ENCODE measurements around the gene RHOXF2. TPM values are rescaled to one million over a fixed set of nuclear protein-coding genes. Genes with fewer than 3 reads are reported as not detected.

RHOXF2 gene
- total RNA-seq, 4 donors from 2014 or later, result not detected

- intact Hi-C loops (cut with DNase I), result no loop called here
- Histone ChIP-seq H3K36me3 (no peaks in the 10 kb centered on the region), H3K27me3 (no peaks in the 10 kb centered on the region), H3K27ac (peak overlapping the region in 1 of 3 donors; percentile 14), H3K4me3 (replicated peaks in 1 of 3) (no peak overlapping the region), H3K4me1 (no peaks in the 10 kb centered on the region), H3K9me3 (no peaks in the 10 kb centered on the region)
- no peak for DNase-seq
- 81 to 86% methylated on average over 3 to 6 of the region's 6 CpGs for WGBS, 2 donors
- no peak for TF ChIP-seq CTCF (IDR thresholded peaks at IDR 0.05)
- TF ChIP-seq POLR2A (IDR thresholded peaks at IDR 0.05), result no peak
These were observed 22.3 kb upstream of the RHOXF2 start for GRCh38 chrX:120136128-120136527.

- 27 to 35% methylated on average over 3 of the region's 3 CpGs for WGBS, 2 donors
- Histone ChIP-seq H3K9me3 (no peaks in the 10 kb centered on the region), H3K4me1 (no peaks in the 10 kb centered on the region), H3K36me3 (no peaks in the 10 kb centered on the region), H3K27ac (peak overlapping the region in 1 of 3 donors; percentile 14), H3K4me3 (replicated peaks in 1 of 3) (no peak overlapping the region), H3K27me3 (no peaks in the 10 kb centered on the region)
- TF ChIP-seq POLR2A (IDR thresholded peaks at IDR 0.05) (no peak), CTCF (IDR thresholded peaks at IDR 0.05) (no peak)
- DNase-seq, result no peak
- intact Hi-C loops (cut with DNase I), result no loop called here
These were observed 21.6 kb upstream of the RHOXF2 start for GRCh38 chrX:120136840-120137239.

GRCh38 chrX:120137439-120137838 lies 21.0 kb upstream of the RHOXF2 start:
- H3K27me3 ChIP-seq, result no peaks in the 10 kb centered on the region
- intact Hi-C loops (cut with DNase I), result no loop called here
- TF ChIP-seq CTCF (IDR thresholded peaks at IDR 0.05), result no peak
- TF ChIP-seq POLR2A (IDR thresholded peaks at IDR 0.05), result no peak
- H3K4me3 ChIP-seq (replicated peaks in 1 of 3), result no peak overlapping the region
- 80 to 84% methylated on average over 3 of the region's 3 CpGs for WGBS, 2 donors
- no peaks in the 10 kb centered on the region for H3K4me1 ChIP-seq
- no peaks in the 10 kb centered on the region for H3K9me3 ChIP-seq
- DNase-seq, result no peak
- no peaks in the 10 kb centered on the region for H3K36me3 ChIP-seq
- H3K27ac ChIP-seq, result peak overlapping the region in 1 of 3 donors; percentile 14

- intact Hi-C loops (cut with DNase I), result no loop called here
- Histone ChIP-seq H3K4me1 (no peaks in the 10 kb centered on the region), H3K27me3 (no peaks in the 10 kb centered on the region), H3K36me3 (no peaks in the 10 kb centered on the region), H3K27ac (no peak overlapping the region), H3K4me3 (replicated peaks in 1 of 3) (no peak overlapping the region), H3K9me3 (no peaks in the 10 kb centered on the region)
- no peak for DNase-seq
- 86 to 93% methylated on average over 11 of the region's 11 CpGs for WGBS, 2 donors
- TF ChIP-seq POLR2A (IDR thresholded peaks at IDR 0.05), result no peak
These were observed 18.0 kb upstream of the RHOXF2 start for GRCh38 chrX:120140293-120140981.

- Histone ChIP-seq H3K36me3 (no peaks in the 10 kb centered on the region), H3K4me3 (replicated peaks in 1 of 3) (no peak overlapping the region), H3K4me1 (no peaks in the 10 kb centered on the region), H3K27me3 (no peaks in the 10 kb centered on the region), H3K27ac (no peak overlapping the region), H3K9me3 (no peaks in the 10 kb centered on the region)
- TF ChIP-seq CTCF (IDR thresholded peaks at IDR 0.05) (no peak), POLR2A (IDR thresholded peaks at IDR 0.05) (no peak)
- WGBS, 2 donors, result 30 to 53% methylated on average over 9 to 12 of the region's 12 CpGs
- intact Hi-C loops (cut with DNase I), result no loop called here
- no peak for DNase-seq
These were observed 14.1 kb upstream of the RHOXF2 start for GRCh38 chrX:120144178-120144844.

Measured in thyroid gland (tissue), 4 donors.